ENCODE results near the gene DEPDC5.

Gene DEPDC5

GRCh38 chr22:31950226-31950625 is 196.4 kb downstream of the DEPDC5 start:
- DNase-seq (ENCODE audit: low read depth), result no peak

DNA sequence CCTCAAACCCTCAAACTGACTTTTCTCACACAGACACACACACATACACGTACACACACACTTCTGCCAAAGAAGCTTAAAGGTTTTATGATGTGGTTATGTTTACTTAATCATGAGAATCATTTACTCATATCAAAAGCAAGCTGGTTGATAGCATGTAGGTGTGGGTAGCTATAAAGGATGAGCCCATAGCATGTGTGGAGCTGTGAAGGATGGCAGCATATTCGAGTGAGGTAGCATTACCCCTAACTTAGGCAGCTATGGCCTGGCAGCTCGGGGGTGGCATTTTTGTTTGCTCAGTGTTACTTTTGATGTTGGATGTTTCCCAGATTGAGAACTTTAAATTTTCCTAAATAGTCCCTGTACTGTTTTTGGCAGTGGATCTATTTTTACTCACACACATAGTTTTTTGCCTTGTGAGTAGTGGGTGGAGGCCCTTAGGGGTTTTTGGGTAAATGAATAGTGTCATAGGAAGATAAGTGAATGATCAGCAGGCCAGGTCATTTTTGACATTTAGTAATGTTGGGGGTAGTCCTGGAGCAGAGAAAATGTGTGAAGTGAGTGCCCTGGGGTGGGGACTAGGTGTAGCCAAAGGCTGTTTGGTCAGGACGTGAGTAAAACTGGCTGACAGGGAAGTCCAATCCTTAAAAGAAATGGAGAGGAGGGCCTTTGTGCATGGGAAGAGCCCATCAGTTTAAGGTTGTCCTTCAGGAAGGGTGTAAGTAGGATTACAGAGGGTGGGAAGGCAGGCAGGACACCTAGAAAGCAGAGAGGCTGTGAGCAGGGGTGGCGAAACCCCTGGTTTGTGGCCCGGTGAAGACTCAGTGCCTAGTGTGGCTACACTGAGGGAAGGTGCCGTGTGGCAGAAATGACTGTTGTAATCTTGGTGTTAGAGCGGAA is 197.6 kb downstream of the DEPDC5 start:
- DNase-seq (ENCODE audit: low read depth), result no peak

- DNase-seq (ENCODE audit: low read depth), result no peak
These were observed 198.2 kb downstream of the DEPDC5 start for GRCh38 chr22:31952094-31952401.

DNA sequence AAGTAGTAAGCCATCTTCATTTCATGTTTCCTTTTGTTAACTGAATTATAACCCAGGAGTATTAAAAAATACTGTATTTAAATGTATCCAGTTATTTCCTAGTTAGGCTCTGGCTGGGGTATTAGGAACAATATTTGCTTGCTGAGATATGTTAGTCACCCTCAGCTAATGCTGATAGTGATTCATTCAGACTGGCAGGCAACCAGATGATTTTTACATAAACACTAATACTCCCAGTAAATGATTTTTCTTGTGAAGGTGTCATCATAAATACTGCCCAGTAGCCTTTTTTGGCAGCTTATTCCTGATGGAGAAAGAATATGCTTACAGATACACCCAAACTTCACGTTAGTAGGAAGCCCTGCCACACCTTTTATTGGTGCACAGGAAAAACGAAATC is 198.7 kb downstream of the DEPDC5 start:
- no peak for DNase-seq (ENCODE audit: low read depth)

GRCh38 chr22:31953261-31953660 is 199.4 kb downstream of the DEPDC5 start:
- DNase-seq (ENCODE audit: low read depth), result no peak

DNA sequence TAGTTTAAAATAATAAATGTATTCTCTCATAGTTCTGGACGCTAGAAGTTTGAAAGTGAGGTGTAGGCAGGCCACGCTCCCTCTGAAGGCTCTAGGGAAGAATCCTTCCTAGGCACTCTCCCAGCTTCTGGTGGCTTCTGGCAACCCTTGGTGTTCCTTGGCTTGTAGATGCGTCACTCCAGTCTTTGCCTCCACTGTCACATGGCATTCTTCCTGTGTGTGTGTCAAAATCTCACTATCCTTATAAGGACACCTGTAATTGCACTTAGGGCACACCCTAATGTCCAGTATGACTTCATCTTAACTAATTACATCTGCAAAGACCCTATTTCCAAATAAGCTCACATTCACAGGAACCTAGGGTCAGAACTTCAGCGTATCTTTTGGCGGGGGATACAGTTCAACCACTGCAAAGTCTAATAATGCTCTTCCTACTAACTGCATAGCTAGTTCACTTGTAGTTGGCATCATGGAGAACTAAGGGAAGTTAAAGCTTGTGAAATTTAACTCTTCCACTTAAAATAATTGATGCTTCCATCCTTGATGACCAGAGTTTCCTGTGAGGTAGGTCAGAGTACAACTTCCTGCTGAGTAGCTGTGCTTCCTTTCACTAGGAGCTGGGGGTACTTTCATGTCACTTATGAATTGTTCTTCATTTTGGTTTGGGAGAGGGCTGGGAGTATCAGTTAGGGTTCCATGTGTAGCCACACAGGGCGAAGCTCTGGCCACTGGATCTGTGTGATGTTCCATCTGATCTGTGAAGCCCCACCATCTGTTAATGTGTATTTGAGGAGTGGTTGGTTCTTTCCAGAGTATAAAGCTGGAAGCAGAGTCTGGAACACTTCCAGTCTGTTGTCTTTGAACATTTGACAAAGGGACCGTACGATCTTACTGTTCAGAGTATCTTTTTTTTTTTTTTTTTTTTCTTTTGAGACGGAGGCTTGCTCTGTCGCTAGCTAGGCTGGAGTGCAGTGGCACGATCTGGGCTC is 201.0 kb downstream of the DEPDC5 start:
- DNase-seq (ENCODE audit: low read depth), result no peak

DNA sequence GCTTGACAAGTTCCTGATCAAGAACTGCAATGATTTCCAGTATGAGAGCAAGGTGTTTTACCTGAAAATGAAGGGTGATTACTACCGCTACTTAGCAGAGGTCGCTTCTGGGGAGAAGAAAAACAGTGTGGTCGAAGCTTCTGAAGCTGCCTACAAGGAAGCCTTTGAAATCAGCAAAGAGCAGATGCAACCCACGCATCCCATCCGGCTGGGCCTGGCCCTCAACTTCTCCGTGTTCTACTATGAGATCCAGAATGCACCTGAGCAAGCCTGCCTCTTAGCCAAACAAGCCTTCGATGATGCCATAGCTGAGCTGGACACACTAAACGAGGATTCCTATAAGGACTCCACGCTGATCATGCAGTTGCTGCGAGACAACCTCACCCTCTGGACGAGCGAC is 202.5 kb downstream of the DEPDC5 start:
- DNase-seq (ENCODE audit: low read depth), result no peak
